Esophagus squamous epithelium (tissue), 4 donors: ENCODE results near the gene TICRR.

Source experiments
- POLR2A ChIP-seq, 4 donors: fragments of 450-650 bp; IDR thresholded peaks; one replicate each; pipeline ENCODE4 v1.6.1; 2017; ENCODE audit warnings: antibody characterized with exemption in 4 of 4, mild to moderate bottlenecking in 4 of 4, moderate library complexity in 3 of 4
- TF ChIP-seq, protein P1 (sequence below), 6 experiments: fragments of 450-650 bp in 4 of 6; fragments of 200-600 bp in 2 of 6; sonication (generic) in 2 of 6; IDR thresholded peaks; one replicate each; pipeline ENCODE4 v1.5.1; 2016 to 2019; ENCODE audit warnings: antibody characterized with exemption in 6 of 6, mild to moderate bottlenecking in 4 of 6, moderate library complexity in 4 of 6

DNA sequence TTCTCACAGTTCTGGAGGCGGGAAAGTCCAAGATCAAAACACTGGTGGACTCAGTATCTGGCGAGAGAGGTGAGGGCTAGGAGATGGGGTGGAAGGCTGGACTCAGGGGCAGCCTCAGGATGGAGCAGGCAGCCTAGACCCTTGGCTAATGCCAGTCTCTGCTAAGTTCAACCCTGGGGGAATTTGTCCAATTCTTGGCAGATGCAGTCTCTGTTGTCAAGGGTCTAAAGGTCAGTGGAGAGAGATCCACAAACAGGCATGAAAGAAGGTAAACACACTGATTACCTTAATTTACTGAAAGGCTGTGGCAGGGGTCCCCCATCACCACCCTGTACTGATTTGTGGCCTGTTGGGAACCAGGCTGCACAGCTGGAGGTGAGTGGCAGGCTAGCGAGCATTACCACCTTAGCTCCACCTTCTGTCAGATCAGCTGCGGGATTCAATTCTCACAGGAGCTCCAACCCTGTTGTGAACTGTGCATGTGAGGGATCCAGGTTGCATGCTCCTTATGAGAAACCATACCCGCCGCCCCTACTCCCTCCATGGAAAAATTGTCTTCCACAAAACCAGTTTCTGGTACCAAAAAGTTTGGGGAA, 46.4 kb upstream of the TICRR start:
- TF ChIP-seq, protein P1, sequence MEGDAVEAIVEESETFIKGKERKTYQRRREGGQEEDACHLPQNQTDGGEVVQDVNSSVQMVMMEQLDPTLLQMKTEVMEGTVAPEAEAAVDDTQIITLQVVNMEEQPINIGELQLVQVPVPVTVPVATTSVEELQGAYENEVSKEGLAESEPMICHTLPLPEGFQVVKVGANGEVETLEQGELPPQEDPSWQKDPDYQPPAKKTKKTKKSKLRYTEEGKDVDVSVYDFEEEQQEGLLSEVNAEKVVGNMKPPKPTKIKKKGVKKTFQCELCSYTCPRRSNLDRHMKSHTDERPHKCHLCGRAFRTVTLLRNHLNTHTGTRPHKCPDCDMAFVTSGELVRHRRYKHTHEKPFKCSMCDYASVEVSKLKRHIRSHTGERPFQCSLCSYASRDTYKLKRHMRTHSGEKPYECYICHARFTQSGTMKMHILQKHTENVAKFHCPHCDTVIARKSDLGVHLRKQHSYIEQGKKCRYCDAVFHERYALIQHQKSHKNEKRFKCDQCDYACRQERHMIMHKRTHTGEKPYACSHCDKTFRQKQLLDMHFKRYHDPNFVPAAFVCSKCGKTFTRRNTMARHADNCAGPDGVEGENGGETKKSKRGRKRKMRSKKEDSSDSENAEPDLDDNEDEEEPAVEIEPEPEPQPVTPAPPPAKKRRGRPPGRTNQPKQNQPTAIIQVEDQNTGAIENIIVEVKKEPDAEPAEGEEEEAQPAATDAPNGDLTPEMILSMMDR (IDR thresholded peaks at IDR 0.05): no peak
- no peak for TF ChIP-seq POLR2A (IDR thresholded peaks at IDR 0.05)
